PC-9 (cell line): ENCODE results near the gene SLC46A3.

Source experiments
- CTCF ChIP-seq: fragments of 200-600 bp; sonication (generic); conservative IDR thresholded peaks from 2 replicates; pipeline ENCODE4 v1.6.1; 2017; ENCODE audit warnings: mixed run types, antibody characterized with exemption, mild to moderate bottlenecking, moderate library complexity
- EZH2 ChIP-seq: fragments of 200-600 bp; sonication (generic); IDR thresholded peaks from 2 replicates; pipeline ENCODE4 v1.8.0; 2017; ENCODE audit warnings: antibody characterized with exemption, low read depth

GRCh38 chr13:28704282-28704681 is 14.5 kb downstream of the SLC46A3 start:
- TF ChIP-seq CTCF, result no peak
- no peak for TF ChIP-seq EZH2
